GM23338 (cell line): ENCODE measurements around the gene LRTM2.

Experiments used
- CTCF ChIP-seq, 2 experiments: fragments of 200-600 bp in 1 of 2; sonication (generic) in 1 of 2; conservative IDR thresholded peaks; 2 replicates each; pipeline versions ENCODE4 v1.5.1 to v1.6.1; 2016 to 2017; ENCODE audit warnings: antibody characterized with exemption in 2 of 2, low read depth in 2 of 2, mild to moderate bottlenecking in 2 of 2, moderate library complexity in 1 of 2
- EZH2 ChIP-seq: fragments of 200-600 bp; sonication (generic); IDR thresholded peaks from one replicate; pipeline ENCODE4 v1.8.0; 2017; ENCODE audit warnings: antibody characterized with exemption, mild to moderate bottlenecking, low read depth; ENCODE audit not compliant: unreplicated experiment
- EZH2phosphoT487 ChIP-seq: fragments of 200-600 bp; sonication (generic); IDR thresholded peaks from one replicate; pipeline ENCODE4 v1.8.1; 2018; ENCODE audit warnings: antibody characterized with exemption; ENCODE audit not compliant: unreplicated experiment
- POLR2AphosphoS5 ChIP-seq: IDR thresholded peaks from 2 replicates; pipeline ENCODE4 v1.6.1; 2016; ENCODE audit warnings: antibody characterized with exemption, low read depth
- REST ChIP-seq: IDR thresholded peaks from one replicate; pipeline ENCODE4 v1.6.1; 2018; ENCODE audit warnings: antibody characterized with exemption; ENCODE audit not compliant: unreplicated experiment
- ZNF114 ChIP-seq: fragments of 250-450 bp; sonication (Bioruptor Pico); IDR thresholded peaks from 2 replicates; pipeline ENCODE4 v1.5.0; 2020; ENCODE audit warnings: mild to moderate bottlenecking, moderate library complexity
- TF ChIP-seq, protein P1 (sequence below): IDR thresholded peaks from 2 replicates; pipeline ENCODE4 v1.6.1; 2016; ENCODE audit warnings: antibody characterized with exemption

DNA sequence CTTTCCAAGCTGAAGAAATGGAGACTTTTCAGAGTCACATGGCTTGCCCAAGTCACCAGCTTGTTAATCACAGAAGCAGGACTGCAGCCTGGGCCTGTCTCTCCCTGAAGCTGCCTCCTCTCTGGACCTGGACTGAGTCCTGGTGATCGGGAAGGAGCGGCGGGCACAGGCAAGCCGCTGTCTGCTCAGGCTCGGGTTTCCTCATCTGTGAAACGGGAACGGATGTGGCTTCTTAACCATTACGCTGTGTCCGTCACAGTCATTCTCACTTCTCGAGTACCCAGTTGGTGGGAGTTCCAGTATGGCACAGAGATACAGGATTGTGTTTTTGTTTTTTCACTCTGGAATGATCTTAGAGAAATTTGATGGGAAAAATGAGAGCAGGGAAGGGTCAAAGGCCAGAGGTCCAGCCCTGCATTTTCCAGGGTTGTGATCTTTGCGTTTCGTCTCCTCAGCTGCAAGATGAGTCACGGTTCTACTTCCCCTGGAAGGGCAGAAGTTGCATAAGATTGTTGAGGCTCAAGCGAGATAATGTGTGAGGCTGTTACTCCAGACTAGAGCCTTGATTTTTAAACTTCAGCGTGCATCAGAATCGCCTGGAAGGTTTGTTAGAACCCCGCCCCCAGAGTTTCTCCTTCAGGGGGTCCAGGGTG lies 7.6 kb upstream of the LRTM2 start:
- no peak for TF ChIP-seq CTCF (conservative IDR thresholded peaks at IDR 0.05; ENCODE audit: low read depth in 2 of 2)
- TF ChIP-seq REST, result no peak
- TF ChIP-seq, protein P1, sequence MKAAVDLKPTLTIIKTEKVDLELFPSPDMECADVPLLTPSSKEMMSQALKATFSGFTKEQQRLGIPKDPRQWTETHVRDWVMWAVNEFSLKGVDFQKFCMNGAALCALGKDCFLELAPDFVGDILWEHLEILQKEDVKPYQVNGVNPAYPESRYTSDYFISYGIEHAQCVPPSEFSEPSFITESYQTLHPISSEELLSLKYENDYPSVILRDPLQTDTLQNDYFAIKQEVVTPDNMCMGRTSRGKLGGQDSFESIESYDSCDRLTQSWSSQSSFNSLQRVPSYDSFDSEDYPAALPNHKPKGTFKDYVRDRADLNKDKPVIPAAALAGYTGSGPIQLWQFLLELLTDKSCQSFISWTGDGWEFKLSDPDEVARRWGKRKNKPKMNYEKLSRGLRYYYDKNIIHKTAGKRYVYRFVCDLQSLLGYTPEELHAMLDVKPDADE, result no peak
- no peak for TF ChIP-seq ZNF114 (CRISPR knock-in tag)
- no peak for TF ChIP-seq EZH2
- no peak for TF ChIP-seq POLR2AphosphoS5
- no peak for TF ChIP-seq EZH2phosphoT487
